ENCODE measurements around the gene ABLIM1.

ABLIM1 gene

DNA sequence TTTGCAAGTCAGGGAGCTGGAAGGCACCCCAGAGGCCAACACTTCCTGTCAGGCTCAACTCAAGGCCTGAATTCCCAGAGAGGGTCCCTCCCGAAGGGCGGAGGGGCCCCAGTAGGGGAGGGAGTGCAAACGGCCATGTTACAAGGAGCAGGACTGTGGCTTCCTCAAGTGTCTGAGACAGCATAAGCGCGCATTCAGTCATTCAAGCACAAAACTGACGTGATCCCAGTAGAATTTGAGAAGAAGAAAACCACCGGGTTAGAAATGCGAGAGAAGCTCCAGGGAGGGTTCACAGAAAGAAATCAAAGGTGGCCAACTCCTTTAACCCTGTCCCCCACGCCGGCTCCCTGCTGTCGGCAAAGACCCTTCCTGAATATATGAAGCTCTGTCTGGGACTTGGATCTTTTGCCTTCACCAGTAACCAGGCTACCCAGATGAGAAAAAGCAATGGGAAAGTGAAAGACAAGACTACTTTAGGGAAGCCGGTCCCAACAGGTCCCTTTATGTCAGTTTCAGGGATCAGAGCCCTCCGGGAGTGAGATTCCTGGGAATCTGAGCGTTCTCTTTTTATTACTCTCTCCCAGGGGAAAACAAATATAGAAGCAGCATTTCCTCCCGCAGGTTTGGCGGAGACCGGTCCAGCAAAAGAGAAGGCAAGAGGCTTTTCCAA lies 255.1 kb downstream of the ABLIM1 start:
- DNase-seq, result no peak

DNA sequence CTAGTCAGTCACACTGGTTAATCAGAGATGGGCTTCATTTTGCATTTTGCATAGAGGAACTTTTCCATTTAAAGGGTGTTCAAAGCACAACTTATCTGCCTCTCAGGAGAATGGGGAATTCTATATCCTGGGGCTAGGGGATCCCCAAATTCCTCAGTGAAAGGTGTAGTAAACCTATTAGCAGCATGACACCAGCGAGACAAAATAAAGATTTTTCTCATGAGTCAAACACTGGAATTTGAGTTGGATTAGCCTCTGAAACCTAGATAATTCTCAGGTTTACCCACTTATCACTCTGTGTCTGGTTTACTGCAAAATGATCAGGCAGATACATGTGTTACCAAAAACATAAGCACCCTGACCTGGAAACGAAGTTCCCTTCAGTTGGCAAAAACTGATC lies 255.8 kb downstream of the ABLIM1 start:
- no peak for DNase-seq

DNA sequence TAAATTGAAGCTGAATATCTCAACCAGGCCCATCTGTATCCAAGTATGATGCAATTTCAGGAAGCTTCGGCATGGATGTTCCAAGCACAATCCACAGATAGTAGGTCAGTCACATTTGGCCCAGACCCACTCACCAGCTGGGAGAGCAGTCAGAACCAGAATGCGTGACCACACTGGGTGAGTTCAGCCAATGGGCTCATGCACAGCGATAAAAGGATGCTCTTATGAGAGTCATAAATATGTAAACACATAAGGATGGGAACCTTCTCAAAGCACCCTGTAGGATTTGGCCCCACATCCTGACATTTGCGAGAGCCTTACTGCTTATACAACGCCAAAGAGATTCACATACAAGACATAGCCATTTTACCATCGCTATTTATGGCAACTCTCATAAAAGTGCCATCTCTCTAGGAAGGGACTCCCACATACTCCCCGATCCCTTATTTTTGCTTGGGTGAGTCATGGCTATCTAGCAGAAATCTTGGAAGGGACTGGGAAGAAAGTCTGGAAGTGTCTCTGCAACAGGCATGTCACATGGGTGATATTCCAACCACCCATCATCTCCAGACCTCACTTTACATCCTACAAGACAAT lies 256.8 kb downstream of the ABLIM1 start:
- no peak for DNase-seq

DNA sequence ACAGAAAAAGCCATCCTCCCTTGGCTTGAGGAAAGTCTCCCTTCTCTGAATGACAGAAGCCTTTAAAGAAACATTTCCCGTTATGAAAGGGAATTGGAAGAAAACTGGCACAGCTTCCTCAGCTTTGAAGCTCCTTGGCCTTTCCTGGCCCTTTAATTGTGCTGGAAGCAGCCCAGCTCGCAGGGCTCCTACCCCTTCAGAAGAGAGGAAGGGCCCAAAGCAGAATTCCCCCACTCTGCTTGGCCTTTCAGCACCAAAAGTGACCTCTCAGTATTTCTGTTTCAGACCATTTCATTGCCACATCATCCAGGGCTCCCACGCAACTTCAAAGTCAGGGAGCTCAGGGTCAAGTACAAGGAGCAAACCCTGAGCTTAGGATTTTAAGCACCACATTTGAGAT lies 258.0 kb downstream of the ABLIM1 start:
- DNase-seq, result no peak

DNA sequence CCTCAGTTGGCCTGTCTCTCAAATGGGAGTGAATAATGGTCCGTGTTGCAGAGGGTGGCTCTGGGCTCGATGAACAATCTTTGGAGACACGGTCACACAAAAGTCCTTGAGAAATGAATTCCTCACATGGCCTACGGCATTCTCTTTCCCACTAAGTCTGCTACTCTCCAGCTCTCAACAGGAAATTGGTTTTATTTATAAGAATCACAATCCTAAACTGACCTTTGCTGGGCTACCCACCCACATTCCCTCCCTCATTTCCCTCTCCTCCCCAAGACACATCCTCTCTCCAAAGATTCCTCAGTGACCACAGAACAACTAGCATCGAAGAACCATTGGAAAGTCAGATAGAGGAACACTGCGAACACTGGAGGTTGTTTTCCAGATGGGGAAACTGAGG lies 258.5 kb downstream of the ABLIM1 start:
- DNase-seq, result no peak

DNA sequence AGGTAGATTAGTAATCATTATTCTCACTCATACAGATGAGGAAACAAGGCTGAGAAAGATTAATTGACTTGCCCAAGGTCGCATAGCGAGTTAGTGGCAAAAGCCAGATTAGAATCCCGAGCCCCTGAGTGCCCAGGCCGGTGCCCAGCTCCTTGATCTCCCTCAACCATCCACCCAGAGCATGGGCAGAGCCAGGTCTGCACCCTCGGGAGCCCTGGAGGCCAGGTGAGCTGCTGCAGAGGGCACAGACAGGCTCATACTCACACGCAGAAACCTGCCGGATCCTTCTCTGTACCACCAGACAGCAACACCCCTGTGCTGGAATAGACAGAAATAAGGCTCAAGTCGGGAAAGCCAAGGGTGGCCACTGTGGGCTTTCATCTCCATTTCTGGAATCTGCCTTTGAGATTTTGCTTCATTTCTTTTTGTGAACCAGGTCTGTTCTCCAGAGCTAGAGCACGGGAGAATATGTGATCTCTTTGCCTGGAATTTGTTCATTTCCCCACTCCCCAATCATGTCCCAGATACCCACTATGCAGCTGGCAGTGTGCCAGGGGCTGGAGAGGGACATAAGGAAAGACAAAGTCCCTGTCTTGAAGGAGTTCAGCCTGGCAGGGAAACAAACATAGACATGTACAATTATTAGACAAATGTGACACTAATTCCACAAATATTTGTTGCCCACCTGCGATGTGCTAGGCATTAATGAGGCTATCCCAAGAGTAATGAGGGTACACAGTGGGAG lies 259.3 kb downstream of the ABLIM1 start:
- no peak for DNase-seq

DNA sequence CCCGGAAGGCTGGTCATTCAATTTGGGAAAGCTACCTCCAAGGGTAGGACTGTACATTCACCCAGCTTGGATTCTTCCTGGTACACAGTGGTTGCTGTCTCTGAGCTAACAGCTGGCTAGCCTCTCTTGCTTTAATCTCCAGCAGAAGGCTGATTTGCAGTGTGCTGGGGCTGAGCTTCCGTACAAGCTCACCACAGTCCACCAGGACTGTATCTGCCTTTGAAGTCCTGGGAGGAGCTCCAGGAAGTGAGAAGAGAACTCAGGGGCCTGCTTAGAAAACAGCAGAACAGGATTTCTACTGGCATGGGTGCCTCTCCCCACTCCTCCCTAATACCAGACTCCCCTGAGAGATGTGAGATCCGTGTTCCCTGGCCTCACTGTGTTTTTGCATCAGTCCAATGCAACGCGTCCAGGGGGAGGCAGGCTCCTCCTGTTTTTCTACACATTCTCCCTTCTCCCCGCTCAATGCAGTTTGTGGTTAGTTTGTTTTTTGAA lies 260.4 kb downstream of the ABLIM1 start:
- DNase-seq, result no peak

DNA sequence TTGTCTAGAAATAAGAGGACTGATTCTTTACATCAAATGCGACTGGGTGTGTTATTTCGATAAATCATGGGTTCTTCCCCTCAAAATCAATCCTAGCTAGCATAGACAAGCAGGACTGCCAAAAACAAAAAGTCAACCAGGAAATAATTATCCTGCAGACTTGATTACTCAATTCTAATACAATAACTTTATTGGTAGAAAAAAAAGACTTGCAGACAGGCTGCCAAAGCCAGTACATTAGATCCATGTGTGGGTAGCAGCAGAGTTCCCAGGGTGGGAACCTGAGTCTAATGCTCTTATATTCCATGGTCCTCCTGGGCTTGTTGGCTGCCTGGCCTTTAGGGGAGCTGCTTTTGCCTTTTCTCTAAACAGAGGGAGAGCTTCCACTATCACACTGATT lies 261.6 kb downstream of the ABLIM1 start:
- no peak for DNase-seq

DNA sequence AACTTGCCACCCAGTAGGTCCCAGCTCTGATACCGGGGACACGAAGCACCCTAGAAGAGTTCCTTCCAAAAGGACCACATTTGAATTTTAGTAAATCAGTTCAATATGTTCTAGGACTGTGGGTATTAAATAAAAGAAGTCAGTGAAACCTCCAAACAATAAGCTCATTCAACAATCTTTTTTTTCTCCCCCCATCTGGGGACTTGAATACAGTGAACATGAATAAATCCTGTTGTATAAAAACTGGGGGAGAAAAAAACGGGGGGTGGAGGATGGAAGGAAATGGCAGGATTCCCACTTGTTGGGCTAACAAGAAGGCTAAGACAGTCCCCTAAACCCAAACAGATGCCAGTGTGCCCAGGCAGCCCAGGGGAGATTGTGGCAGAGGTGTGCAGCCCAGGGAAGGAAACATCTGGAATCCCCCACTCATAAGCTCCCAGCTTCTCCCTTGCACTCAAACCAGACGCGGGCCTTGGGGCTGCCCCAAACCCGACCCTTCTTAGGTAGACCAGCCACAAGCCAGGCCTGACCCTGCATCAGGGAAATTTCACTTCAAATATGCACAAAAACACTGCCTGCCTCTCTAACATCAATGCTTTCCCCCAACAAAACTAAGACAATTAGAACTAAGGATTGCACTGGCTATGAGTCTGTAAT lies 262.6 kb downstream of the ABLIM1 start:
- DNase-seq, result no peak

DNA sequence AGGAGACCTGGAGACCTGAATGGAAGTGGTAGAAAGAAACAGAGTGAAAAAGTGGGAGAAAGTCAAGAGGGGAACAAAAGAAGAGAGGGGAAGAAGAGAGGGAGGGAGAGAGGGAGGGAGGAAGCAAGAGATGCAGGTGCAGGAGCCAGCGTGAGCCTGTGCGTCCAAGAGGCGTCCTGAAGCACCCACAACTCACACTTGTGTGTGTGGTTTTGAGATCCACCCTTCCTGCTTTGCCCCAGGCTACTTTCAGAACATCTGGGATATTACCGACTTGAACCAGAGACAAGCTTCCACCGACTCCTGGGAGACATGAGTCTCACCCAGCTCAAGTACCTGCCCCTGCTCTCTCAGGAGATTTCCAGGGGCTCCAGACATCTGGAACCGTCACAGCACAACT lies 263.5 kb downstream of the ABLIM1 start:
- DNase-seq, result no peak

DNA sequence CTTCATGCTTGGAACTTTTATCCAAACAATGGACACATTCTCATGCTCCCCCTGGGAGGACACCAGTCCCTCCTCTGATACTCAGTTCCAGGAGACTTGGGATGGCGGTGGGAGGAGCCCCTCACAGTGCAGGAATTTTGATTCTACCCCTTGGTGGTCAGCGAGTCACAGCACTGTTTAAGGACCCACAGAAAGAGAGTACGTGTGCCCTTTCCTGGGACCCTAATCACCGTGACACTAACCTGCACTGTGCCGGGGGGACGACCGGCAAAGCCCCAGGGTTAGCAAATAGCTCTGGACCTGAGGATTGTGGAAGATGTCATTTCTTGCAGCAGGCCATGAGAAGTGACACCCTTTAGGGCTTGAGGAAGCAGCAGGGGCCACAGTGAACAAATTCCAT lies 264.2 kb downstream of the ABLIM1 start:
- DNase-seq, result no peak

DNA sequence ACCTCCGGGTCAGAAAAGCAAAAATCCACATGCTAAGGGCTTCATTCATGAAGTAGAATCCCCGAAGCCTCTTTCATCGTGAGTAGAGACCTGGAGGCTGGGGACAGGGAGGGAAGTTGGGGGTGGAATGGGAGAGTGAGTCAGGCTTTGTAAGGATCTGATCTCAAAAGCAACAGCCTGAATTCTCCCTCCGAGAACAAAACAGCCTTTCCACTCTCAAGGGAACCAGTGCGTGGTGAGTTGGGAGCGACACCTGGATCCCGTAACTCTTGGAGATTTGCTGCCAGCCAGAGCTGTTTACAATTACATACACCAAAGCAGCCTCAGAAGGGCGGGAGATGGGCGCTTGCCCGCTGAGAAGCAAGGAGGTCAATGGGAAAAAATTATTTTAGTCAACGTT lies 264.6 kb downstream of the ABLIM1 start:
- no peak for DNase-seq

DNA sequence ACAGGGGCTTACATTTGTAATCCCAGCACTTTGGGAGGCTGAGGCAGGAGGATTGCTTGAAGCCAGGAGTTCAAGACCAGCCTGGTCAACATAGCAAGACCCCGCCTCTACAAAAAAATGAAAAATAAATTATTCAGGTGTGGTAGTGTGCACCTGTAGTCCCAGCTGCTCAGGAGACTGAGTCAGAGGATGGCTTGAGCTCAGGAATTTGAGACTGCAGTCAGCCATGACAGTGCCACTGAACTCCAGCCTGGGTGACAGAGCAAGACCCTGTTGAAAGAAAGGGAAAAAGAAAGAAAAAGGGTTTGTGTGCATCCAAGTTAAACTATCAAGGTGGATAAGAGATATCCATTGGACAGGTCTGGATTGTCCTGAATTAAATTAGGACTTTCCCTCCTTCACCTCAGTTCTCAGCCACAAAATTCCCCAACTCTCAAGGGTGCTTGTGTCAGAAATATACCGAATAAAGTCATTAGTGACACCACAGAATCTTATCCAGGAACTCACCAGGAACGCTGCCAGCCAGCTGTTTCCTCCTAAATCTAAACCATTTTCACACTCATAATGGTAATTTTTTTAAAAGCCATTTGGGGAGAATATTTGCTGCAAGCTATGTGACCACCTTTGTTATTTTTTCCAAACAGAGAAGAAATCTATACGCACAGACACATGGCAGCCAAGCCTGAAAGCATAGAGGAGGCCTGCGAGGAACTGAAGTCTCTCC lies 265.8 kb downstream of the ABLIM1 start:
- DNase-seq, result no peak

DNA sequence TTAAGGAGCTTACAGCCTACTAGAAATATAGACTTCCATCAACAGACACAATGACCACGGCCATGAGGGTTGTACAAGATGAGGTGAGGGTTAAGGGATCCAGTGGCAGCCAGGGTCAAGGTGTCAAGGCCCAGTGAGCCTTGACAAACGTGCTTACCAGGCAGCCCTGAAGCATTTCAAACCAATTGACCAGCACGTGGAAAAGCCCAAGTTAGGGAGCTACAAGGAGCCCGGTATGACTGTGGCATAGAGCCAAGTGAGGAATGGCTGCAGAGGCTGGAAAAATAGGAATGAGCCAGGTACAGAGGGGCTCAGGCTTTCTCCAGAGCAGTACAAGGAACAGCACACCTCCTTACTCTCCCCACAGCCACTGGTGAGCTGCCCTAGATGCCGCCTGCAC lies 266.5 kb downstream of the ABLIM1 start:
- DNase-seq, result no peak

DNA sequence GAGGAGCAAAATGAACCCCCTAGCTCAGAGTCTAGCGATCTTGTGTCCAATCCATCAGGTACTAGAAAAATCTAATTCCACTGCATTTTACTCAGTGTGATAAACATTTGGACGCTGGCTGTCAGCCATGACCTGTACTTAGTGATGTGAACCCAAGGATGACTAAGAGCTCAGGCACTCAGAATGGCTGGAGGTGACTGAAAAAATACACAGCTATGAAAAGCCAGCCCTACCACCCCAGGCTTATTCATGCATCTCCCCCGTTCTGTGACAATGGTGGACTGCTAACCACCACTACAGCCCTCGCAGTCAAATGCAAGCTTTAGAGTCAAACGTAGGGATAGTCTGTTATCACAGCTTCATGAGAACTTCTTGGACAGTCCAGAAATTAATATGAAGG lies 268.6 kb downstream of the ABLIM1 start:
- DNase-seq, result no peak

DNA sequence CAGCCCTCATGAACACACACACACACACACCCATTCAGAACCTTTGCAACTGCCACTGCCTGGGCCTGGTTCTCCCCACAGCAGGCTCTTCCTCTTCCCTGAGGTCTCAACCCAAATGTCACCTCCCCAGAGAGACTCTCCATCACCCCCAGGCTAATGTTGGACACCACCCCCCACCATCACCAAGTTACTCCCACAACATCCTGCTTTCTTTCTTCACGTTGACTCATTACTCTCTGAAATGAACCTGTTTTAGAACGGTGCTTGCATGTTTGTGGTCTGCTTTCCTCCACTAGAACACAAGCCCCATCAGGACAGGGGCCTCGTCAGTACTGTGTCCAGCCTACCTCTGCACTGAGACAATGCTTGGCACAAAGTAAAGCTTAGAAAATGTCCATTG lies 269.8 kb downstream of the ABLIM1 start:
- DNase-seq, result no peak

DNA sequence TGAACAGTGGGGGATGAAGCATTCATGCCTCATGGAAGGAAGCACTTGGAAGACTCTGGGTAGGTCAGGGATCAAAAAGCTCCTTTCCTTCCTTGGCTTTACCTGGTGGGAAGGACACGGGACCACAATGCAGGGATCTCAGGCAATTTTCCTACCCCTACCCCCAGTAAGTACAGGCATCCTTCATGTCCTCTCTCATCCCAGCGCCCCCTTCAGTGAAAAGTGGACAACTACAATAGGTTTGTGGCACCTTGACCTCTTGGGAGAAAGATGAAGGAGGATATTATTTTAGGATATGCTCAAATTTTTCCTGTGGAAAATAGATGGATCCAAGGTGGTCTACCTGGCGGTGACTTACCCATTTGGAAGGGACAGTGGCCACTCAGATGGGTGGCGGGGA lies 270.3 kb downstream of the ABLIM1 start:
- no peak for DNase-seq

DNA sequence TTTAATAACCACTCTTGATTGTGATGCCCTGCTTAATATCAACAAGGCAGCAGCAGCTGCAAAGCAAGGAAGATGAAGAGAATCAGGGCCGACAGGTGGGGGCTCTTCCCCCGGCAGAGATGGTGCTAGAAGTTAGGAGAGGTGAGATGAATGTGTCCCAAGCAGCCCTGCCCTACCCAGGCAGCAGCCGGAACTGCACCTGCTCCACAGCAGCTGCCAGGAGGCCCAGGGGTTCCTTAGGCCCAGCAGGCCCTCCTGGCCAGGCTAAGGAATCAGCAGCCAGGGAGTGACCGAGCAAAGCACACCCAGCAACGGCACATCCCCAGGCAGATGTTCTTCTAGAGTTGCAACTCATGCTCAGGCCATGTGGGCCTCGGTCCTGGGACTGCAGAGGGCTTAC lies 271.6 kb downstream of the ABLIM1 start:
- DNase-seq, result no peak

DNA sequence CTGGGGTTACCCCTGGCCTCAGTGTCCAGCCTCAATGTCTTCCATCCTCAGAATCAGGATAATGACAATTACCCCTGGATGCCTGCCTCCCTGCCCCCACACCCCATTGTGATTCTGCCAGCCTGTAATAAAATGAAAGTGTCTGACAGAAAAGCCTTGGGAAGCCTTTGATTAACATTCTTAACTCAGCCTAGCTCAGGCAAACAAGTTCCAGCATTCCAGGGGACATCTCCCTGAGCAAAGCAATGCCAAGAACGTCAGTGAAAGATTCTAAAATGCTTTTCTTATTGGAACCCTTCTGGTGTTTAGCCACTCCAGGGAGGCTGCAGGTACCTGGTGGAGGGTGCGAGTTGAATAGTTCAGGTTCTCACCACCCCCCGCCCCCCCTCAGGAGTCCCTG lies 272.5 kb downstream of the ABLIM1 start:
- no peak for DNase-seq

DNA sequence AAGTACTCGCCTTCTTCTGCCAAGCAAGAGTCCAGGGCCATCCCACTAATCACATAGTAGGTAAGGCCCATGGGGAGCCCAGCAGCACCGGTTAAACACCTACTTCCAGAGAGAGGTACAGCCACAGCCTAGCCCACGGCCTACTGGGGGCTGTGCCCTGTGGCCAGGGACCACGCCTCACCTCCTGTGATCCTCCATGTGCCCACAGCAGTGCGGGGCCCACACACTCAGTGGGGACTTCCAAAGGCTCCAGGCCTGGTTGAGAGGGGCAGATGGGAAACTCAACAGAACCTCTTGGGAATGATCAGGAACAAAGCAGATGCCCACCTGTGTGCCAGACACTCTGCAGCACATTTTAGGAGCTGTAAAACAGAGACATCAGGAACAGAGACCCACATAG lies 273.5 kb downstream of the ABLIM1 start:
- DNase-seq, result no peak

DNA sequence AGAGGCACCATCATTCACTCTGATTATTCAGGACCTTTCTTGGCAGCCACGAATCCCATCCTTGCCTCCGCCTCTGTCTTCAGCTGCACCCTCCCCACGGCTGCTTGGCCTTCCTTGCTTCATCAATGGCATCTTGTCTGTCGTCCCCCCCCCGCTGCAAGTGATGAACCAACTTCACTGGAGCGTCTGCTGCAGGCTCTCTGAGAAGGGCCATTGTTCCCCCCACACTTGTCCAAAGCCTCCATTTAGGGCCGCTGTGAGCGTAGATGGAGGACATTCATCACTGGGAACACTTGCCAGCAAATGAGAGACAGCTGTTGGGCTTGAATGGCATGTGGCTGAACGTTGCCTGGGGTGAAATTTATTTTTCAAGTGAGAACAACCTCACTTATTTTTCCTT lies 273.9 kb downstream of the ABLIM1 start:
- no peak for DNase-seq
